ENCODE measurements around the gene S100A2.

Gene S100A2

GRCh38 chr1:153609585-153609907 lies 43.9 kb upstream of the S100A2 start:
- TF ChIP-seq CTCF (IDR thresholded peaks at IDR 0.05; ENCODE audit: unreplicated experiment in 3 of 3) = no peak
- H3K4me1 Mint-ChIP-seq = peaks cover 59% of the 10 kb centered on the region
- no peaks in the 10 kb centered on the region for H3K27me3 Mint-ChIP-seq (ENCODE audit: low read depth)
- H3K27ac Mint-ChIP-seq = peak overlapping the region; percentile 87 to 97 (median 92)
- peak overlapping the region; percentile 68 to 81 (median 81) for H3K4me3 Mint-ChIP-seq
- no peaks in the 10 kb centered on the region for H3K9me3 Mint-ChIP-seq
- peaks cover 7% of the 10 kb centered on the region for H3K36me3 Mint-ChIP-seq (ENCODE audit: low read depth)

GRCh38 chr1:153608742-153609584 lies 43.3 kb upstream of the S100A2 start:
- Mint-ChIP-seq H3K4me1 (peaks cover 53% of the 10 kb centered on the region), H3K27me3 (ENCODE audit: low read depth) (no peaks in the 10 kb centered on the region), H3K27ac (peak overlapping the region; percentile 87 to 97 (median 92)), H3K9me3 (no peaks in the 10 kb centered on the region), H3K4me3 (peak overlapping the region; percentile 68 to 81 (median 81)), H3K36me3 (ENCODE audit: low read depth) (peaks cover 7% of the 10 kb centered on the region)
- TF ChIP-seq CTCF (IDR thresholded peaks at IDR 0.05; ENCODE audit: unreplicated experiment in 3 of 3) = no peak

- H3K27ac Mint-ChIP-seq = peak overlapping the region; percentile 87 to 97 (median 92)
- TF ChIP-seq CTCF (IDR thresholded peaks at IDR 0.05; ENCODE audit: unreplicated experiment in 3 of 3) = no peak
- H3K4me3 Mint-ChIP-seq = peak overlapping the region; percentile 27 to 53 (median 44)
- H3K27me3 Mint-ChIP-seq (ENCODE audit: low read depth) = no peaks in the 10 kb centered on the region
- peaks cover 7% of the 10 kb centered on the region for H3K36me3 Mint-ChIP-seq (ENCODE audit: low read depth)
- H3K9me3 Mint-ChIP-seq = no peaks in the 10 kb centered on the region
- H3K4me1 Mint-ChIP-seq = peaks cover 47% of the 10 kb centered on the region
Observed at GRCh38 chr1:153608089-153608682, 42.5 kb upstream of the S100A2 start.

GRCh38 chr1:153607381-153607780 lies 41.7 kb upstream of the S100A2 start:
- Mint-ChIP-seq H3K4me3 (peak overlapping the region in 1 of 3 experiments; percentile 53), H3K9me3 (no peaks in the 10 kb centered on the region), H3K27me3 (ENCODE audit: low read depth) (no peaks in the 10 kb centered on the region), H3K27ac (peak overlapping the region in 2 of 3 experiments; percentile 69 to 83), H3K36me3 (ENCODE audit: low read depth) (peaks cover 7% of the 10 kb centered on the region), H3K4me1 (peaks cover 50% of the 10 kb centered on the region)
- no peak for TF ChIP-seq CTCF (IDR thresholded peaks at IDR 0.05; ENCODE audit: unreplicated experiment in 3 of 3)

DNA sequence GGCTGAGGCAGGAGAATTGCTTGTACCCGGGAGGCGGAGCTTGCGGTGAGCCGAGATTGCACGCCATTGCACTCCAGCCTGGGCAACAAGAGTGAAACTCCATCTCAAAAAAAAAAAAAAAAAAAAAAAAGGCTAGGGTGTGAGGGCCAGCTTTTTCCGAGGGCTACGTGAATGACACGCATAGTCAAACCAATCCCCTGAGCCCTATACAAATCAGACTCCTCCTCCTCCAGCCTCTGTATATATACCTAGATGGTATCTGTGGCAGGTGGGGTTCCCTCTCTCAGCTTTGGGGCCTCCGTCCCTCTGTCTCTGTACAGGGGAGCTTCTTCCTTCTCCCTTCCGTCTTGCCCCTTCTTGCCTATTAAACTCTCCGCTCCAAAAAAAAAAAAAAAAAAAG lies 40.5 kb upstream of the S100A2 start:
- Mint-ChIP-seq H3K9me3 (no peaks in the 10 kb centered on the region), H3K27ac (peak overlapping the region in 1 of 3 experiments; percentile 67), H3K4me1 (peaks cover 38% of the 10 kb centered on the region), H3K4me3 (no peak overlapping the region), H3K27me3 (ENCODE audit: low read depth) (no peaks in the 10 kb centered on the region), H3K36me3 (ENCODE audit: low read depth) (peaks cover 7% of the 10 kb centered on the region)
- TF ChIP-seq CTCF (IDR thresholded peaks at IDR 0.05; ENCODE audit: unreplicated experiment in 3 of 3) = no peak
